Keratinocyte (primary cell): ENCODE results near the gene EFCAB9. TPM values are rescaled to one million over a fixed set of nuclear protein-coding genes. Genes with fewer than 3 reads are reported as not detected.

Experiments used
- DNase-seq: peaks from one replicate; pipeline ENCODE4 v3.0.0-alpha.2; 2011; ENCODE audit warnings: low read depth, missing footprints, low spot score
- FAIRE-seq: peaks from 2 replicates; lab custom pipeline; 2011; peaks lifted over from hg19 to GRCh38; lab: Jason Lieb, UNC
- H2AFZ ChIP-seq: 2 replicates; pipeline ENCODE4 v1.6.0; 2012; ENCODE audit warnings: low read length, control low read depth, inconsistent platforms; ENCODE audit not compliant: control insufficient read depth
- H3K27ac ChIP-seq: 2 replicates; pipeline ENCODE4 v1.5.1; 2011; ENCODE audit warnings: low read length; ENCODE audit not compliant: control insufficient read depth, insufficient read depth
- H3K27me3 ChIP-seq: 3 replicates; pipeline ENCODE4 v1.6.0; 2011; ENCODE audit warnings: low read length; ENCODE audit not compliant: control insufficient read depth, insufficient read depth; ENCODE audit errors: extremely low read depth
- H3K36me3 ChIP-seq, 2 experiments: 2 replicates in 1 of 2; 3 replicates in 1 of 2; pipeline ENCODE4 v1.5.1; 2011; ENCODE audit warnings: low read length in 2 of 2, mild to moderate bottlenecking in 1 of 2; ENCODE audit not compliant: control insufficient read depth in 2 of 2, insufficient read depth in 2 of 2; ENCODE audit errors: extremely low read depth in 1 of 2
- H3K4me1 ChIP-seq: 3 replicates; pipeline ENCODE4 v1.5.1; 2011; ENCODE audit warnings: low read length; ENCODE audit not compliant: control insufficient read depth, insufficient read depth; ENCODE audit errors: extremely low read depth
- H3K4me2 ChIP-seq: 3 replicates; pipeline ENCODE4 v1.6.0; 2011; ENCODE audit warnings: low read depth, low read length; ENCODE audit not compliant: control insufficient read depth, insufficient read depth; ENCODE audit errors: extremely low read depth
- H3K4me3 ChIP-seq, 3 experiments: fragments of 200-600 bp in 1 of 3; sonication (generic) in 1 of 3; 2 replicates in 2 of 3; 3 replicates in 1 of 3; pipeline ENCODE4 v1.5.1; 2011 to 2016; ENCODE audit warnings: low read length in 3 of 3, mild to moderate bottlenecking in 3 of 3, control low read depth in 2 of 3, inconsistent platforms in 1 of 3, low read depth in 1 of 3, mixed read lengths in 1 of 3, mixed run types in 1 of 3, moderate library complexity in 1 of 3; ENCODE audit not compliant: control insufficient read depth in 2 of 3, insufficient read depth in 2 of 3; ENCODE audit errors: extremely low read depth in 1 of 3
- H3K79me2 ChIP-seq: 2 replicates; pipeline ENCODE4 v1.6.0; 2012; ENCODE audit warnings: low read length; ENCODE audit not compliant: control insufficient read depth, insufficient read depth
- H3K9ac ChIP-seq: 3 replicates; pipeline ENCODE4 v1.6.0; 2011; ENCODE audit warnings: low read length; ENCODE audit not compliant: control insufficient read depth, insufficient read depth; ENCODE audit errors: extremely low read depth
- H3K9me1 ChIP-seq: 3 replicates; pipeline ENCODE4 v1.6.0; 2011; ENCODE audit warnings: low read length; ENCODE audit not compliant: control insufficient read depth, insufficient read depth; ENCODE audit errors: extremely low read depth
- H3K9me3 ChIP-seq: 2 replicates; pipeline ENCODE4 v1.5.1; 2012; ENCODE audit warnings: low read depth, low read length; ENCODE audit not compliant: control insufficient read depth
- H4K20me1 ChIP-seq: 3 replicates; pipeline ENCODE4 v1.6.0; 2011; ENCODE audit warnings: low read length; ENCODE audit not compliant: control insufficient read depth, insufficient read depth; ENCODE audit errors: extremely low read depth
- CTCF ChIP-seq, 3 experiments: IDR thresholded peaks in 1 of 3; conservative IDR thresholded peaks in 1 of 3; optimal IDR thresholded peaks in 1 of 3; 2 replicates in 2 of 3; 3 replicates in 1 of 3; pipeline versions ENCODE3 to v1.5.1; 2011; ENCODE audit warnings: low read length in 3 of 3, mild to moderate bottlenecking in 3 of 3, moderate library complexity in 2 of 3, control low read depth in 1 of 3, inconsistent platforms in 1 of 3; ENCODE audit not compliant: insufficient read depth in 2 of 3; ENCODE audit errors: extremely low read depth in 1 of 3
- EZH2 ChIP-seq: IDR thresholded peaks from one replicate; pipeline ENCODE4 v1.6.1; 2012; ENCODE audit warnings: inconsistent platforms, mild to moderate bottlenecking, low read length, moderate library complexity
- dilution Hi-C: fragments of 300-500 bp; cut with MboI; formaldehyde crosslinking; loops from one replicate; pipeline ENCODE4 v1.7.0; 2020; ENCODE audit warnings: low sequenced_read_pairs; ENCODE audit not compliant: extremely low pct_ligation_motif_present
- polyA plus RNA-seq, 5 experiments: library from polyadenylated mRNA; depleted of rRNA in 3 of 5; stranded (reverse) in 3 of 5; stranded (forward) in 1 of 5; unstranded in 1 of 5; fragments of >200 nt; gene quantifications; 1 replicate in 1 of 5; 2 replicates in 3 of 5; 3 replicates in 1 of 5; pipeline versions ENCODE4 v1.2.1 to v1.2.3, GENCODE V29; 2011 to 2012; ENCODE audit warnings: missing spikeins in 2 of 5, low read depth in 1 of 5, low replicate concordance in 1 of 5

EFCAB9 gene
- polyA plus RNA-seq, 1 donor (not counting 4 experiments of a cell fraction or from before 2014, with no cell fraction given), result not detected

- H3K9me1 ChIP-seq, result no peaks in the 10 kb centered on the region
- TF ChIP-seq EZH2 (no peak), CTCF (optimal IDR thresholded peaks at IDR 0.05 in 1 of 3, IDR thresholded peaks at IDR 0.05 in 1 of 3, conservative IDR thresholded peaks at IDR 0.05 in 1 of 3; ENCODE audit: extremely low read depth in 1 of 3, insufficient read depth in 2 of 3, low read length in 3 of 3) (no peak)
- H3K9me3 ChIP-seq, result no peaks in the 10 kb centered on the region
- no peak overlapping the region for H2AFZ ChIP-seq
- dilution Hi-C loops, result no loop called here
- no peak overlapping the region for H3K9ac ChIP-seq
- H3K4me2 ChIP-seq, result no peak overlapping the region
- peaks cover 4% of the 10 kb centered on the region for H3K79me2 ChIP-seq
- H3K4me1 ChIP-seq, result no peaks in the 10 kb centered on the region
- H3K36me3 ChIP-seq, result peaks cover 0 to 2% of the 10 kb centered on the region in 2 experiments
- H3K4me3 ChIP-seq, result no peak overlapping the region
- no peak overlapping the region for H3K27ac ChIP-seq
- no peaks in the 10 kb centered on the region for H3K27me3 ChIP-seq
- FAIRE-seq, result no peak
- no peaks in the 10 kb centered on the region for H4K20me1 ChIP-seq
- no peak for DNase-seq
Observed at GRCh38 chr5:172223901-172224873, 30.2 kb downstream of the EFCAB9 start.

GRCh38 chr5:172224996-172225395, 31.0 kb downstream of the EFCAB9 start:
- no peak overlapping the region for H3K9ac ChIP-seq
- H3K4me3 ChIP-seq, result no peak overlapping the region
- dilution Hi-C loops, result no loop called here
- FAIRE-seq, result no peak
- no peaks in the 10 kb centered on the region for H3K4me1 ChIP-seq
- peaks cover 2% of the 10 kb centered on the region for H3K79me2 ChIP-seq
- H3K9me3 ChIP-seq, result no peaks in the 10 kb centered on the region
- H3K36me3 ChIP-seq, result peaks cover 0 to 2% of the 10 kb centered on the region in 2 experiments
- H3K27ac ChIP-seq, result no peak overlapping the region
- no peak overlapping the region for H3K4me2 ChIP-seq
- no peaks in the 10 kb centered on the region for H3K27me3 ChIP-seq
- TF ChIP-seq EZH2 (no peak), CTCF (optimal IDR thresholded peaks at IDR 0.05 in 1 of 3, IDR thresholded peaks at IDR 0.05 in 1 of 3, conservative IDR thresholded peaks at IDR 0.05 in 1 of 3; ENCODE audit: extremely low read depth in 1 of 3, insufficient read depth in 2 of 3, low read length in 3 of 3) (no peak)
- DNase-seq, result no peak
- no peaks in the 10 kb centered on the region for H4K20me1 ChIP-seq
- H2AFZ ChIP-seq, result no peak overlapping the region
- H3K9me1 ChIP-seq, result no peaks in the 10 kb centered on the region
